Endothelial cell of umbilical vein (primary cell): Measurements from ENCODE around the gene FBXO24. TPM values are rescaled to one million over a fixed set of nuclear protein-coding genes. Genes with fewer than 3 reads are reported as not detected.

Source experiments
- BruUV-seq: library from RNA; stranded (reverse); fragments of 400-500 nt; replicated peaks from 2 replicates; lab custom pipeline; 2021; lab: Mats Ljungman, UMichigan
- CTCF ChIA-PET: fragments of 300-600, 350-600 bp; sonication (Branson Sonifier 250); formaldehyde crosslinking; loops from one replicate; lab custom pipeline; 2021; ENCODE audit warnings: antibody characterized with exemption, inconsistent platforms; lab: Charles Lee
- POLR2A ChIA-PET: fragments of 300-600, 350-600 bp; sonication (Branson Sonifier 250); formaldehyde crosslinking; loops from one replicate; lab custom pipeline; 2021; ENCODE audit warnings: antibody characterized with exemption, inconsistent platforms; lab: Charles Lee
- DNase-seq: peaks from one replicate; pipeline ENCODE4 v3.0.0-alpha.2; 2011; ENCODE audit warnings: low read depth, low spot score
- FAIRE-seq: peaks from 2 replicates; lab custom pipeline; 2011; peaks lifted over from hg19 to GRCh38; lab: Jason Lieb, UNC
- H2AFZ ChIP-seq: 2 replicates; pipeline ENCODE4 v1.6.0; 2012; ENCODE audit warnings: low read depth, low read length, control low read depth, inconsistent platforms
- H3K27ac ChIP-seq: 2 replicates; pipeline ENCODE4 v1.5.1; 2011; ENCODE audit warnings: low read depth, mild to moderate bottlenecking, control low read depth, low read length, moderate library complexity; ENCODE audit not compliant: insufficient read depth
- H3K27me3 ChIP-seq, 2 experiments: 2 replicates each; pipeline versions ENCODE4 v1.6.0 to v1.6.1; 2011; ENCODE audit warnings: low read length in 2 of 2, mixed read lengths in 1 of 2; ENCODE audit not compliant: control insufficient read depth in 2 of 2, insufficient read depth in 2 of 2
- H3K36me3 ChIP-seq, 2 experiments: 2 replicates in 1 of 2; 3 replicates in 1 of 2; pipeline ENCODE4 v1.5.1; 2011; ENCODE audit warnings: low read length in 2 of 2, mild to moderate bottlenecking in 1 of 2, moderate library complexity in 1 of 2; ENCODE audit not compliant: control insufficient read depth in 2 of 2, insufficient read depth in 2 of 2; ENCODE audit errors: extremely low read depth in 1 of 2
- H3K4me1 ChIP-seq: 3 replicates; pipeline ENCODE4 v1.5.1; 2011; ENCODE audit warnings: mild to moderate bottlenecking, low read length; ENCODE audit not compliant: control insufficient read depth, insufficient read depth; ENCODE audit errors: extremely low read depth
- H3K4me2 ChIP-seq: 2 replicates; pipeline ENCODE4 v1.6.1; 2011; ENCODE audit warnings: low read length, control low read depth, mixed read lengths; ENCODE audit not compliant: insufficient read depth
- H3K4me3 ChIP-seq, 3 experiments: fragments of 200-600 bp in 1 of 3; sonication (generic), shearing (Covaris generic) in 1 of 3; replicated peaks in 1 of 3; 2 replicates each; pipeline ENCODE4 v1.5.1; 2011 to 2016; ENCODE audit warnings: control low read depth in 3 of 3, low read length in 3 of 3, mild to moderate bottlenecking in 2 of 3, inconsistent platforms in 1 of 3, low read depth in 1 of 3, moderate library complexity in 1 of 3; ENCODE audit not compliant: insufficient read depth in 1 of 3
- H3K79me2 ChIP-seq: 2 replicates; pipeline ENCODE4 v1.6.0; 2012; ENCODE audit warnings: low read length, inconsistent platforms; ENCODE audit not compliant: control insufficient read depth, insufficient read depth
- H3K9ac ChIP-seq: replicated peaks from 2 replicates; pipeline ENCODE3; 2011; ENCODE audit warnings: low read length, control low read depth; ENCODE audit not compliant: insufficient read depth; ENCODE audit errors: extremely low read depth
- H3K9me1 ChIP-seq: replicated peaks from 3 replicates; pipeline ENCODE4 v1.6.0; 2011; ENCODE audit warnings: mild to moderate bottlenecking, low read length; ENCODE audit not compliant: control insufficient read depth, insufficient read depth; ENCODE audit errors: extremely low read depth
- H3K9me3 ChIP-seq: replicated peaks from 2 replicates; pipeline ENCODE4 v1.5.1; 2012; ENCODE audit warnings: low read length, inconsistent platforms; ENCODE audit not compliant: control insufficient read depth, insufficient read depth
- H4K20me1 ChIP-seq: replicated peaks from 2 replicates; pipeline ENCODE3; 2011; ENCODE audit warnings: mild to moderate bottlenecking, low read length; ENCODE audit not compliant: control insufficient read depth, insufficient read depth; ENCODE audit errors: extremely low read depth
- EZH2 ChIP-seq: IDR thresholded peaks from 2 replicates; pipeline ENCODE4 v1.6.1; 2012; ENCODE audit warnings: borderline replicate concordance, low read depth, mild to moderate bottlenecking, moderate library complexity, low read length, inconsistent platforms; ENCODE audit not compliant: severe bottlenecking
- FOS ChIP-seq: IDR thresholded peaks from 2 replicates; pipeline ENCODE4 v1.6.1; 2011; ENCODE audit warnings: mild to moderate bottlenecking, low read length, moderate library complexity, borderline replicate concordance; ENCODE audit not compliant: insufficient read depth
- GATA2 ChIP-seq: IDR thresholded peaks from 2 replicates; pipeline ENCODE4 v1.7.0; 2011; ENCODE audit warnings: low read depth, mild to moderate bottlenecking, moderate library complexity, mixed read lengths, low read length; ENCODE audit not compliant: insufficient read length, insufficient read depth
- JUN ChIP-seq: IDR thresholded peaks from 2 replicates; pipeline ENCODE4 v1.6.1; 2011; ENCODE audit warnings: borderline replicate concordance, low read depth; ENCODE audit not compliant: insufficient read length, insufficient read depth
- MYC ChIP-seq: IDR thresholded peaks from one replicate; pipeline ENCODE4 v1.6.1; 2011; ENCODE audit warnings: mild to moderate bottlenecking, low read depth, low read length
- POLR2A ChIP-seq: IDR thresholded peaks from 2 replicates; pipeline ENCODE4 v1.6.1; 2012; ENCODE audit warnings: low read depth, mild to moderate bottlenecking, control low read depth, low read length
- POLR2AphosphoS5 ChIP-seq: IDR thresholded peaks from 2 replicates; pipeline ENCODE4 v1.6.1; 2012; ENCODE audit warnings: low read depth, mild to moderate bottlenecking, control low read depth, low read length, moderate library complexity; ENCODE audit not compliant: insufficient read depth
- dilution Hi-C: fragments of 300-500 bp; cut with MboI; formaldehyde crosslinking; loops from one replicate; pipeline ENCODE4 v1.15.0; 2019; ENCODE audit warnings: low sequenced_read_pairs; ENCODE audit not compliant: extremely low pct_ligation_motif_present
- intact Hi-C: fragments of 100-400 bp; cut with micrococcal nuclease; formaldehyde crosslinking; loops from one replicate; pipeline ENCODE4 v1.10.0; 2022
- polyA plus RNA-seq, 4 experiments: library from polyadenylated mRNA; depleted of rRNA in 3 of 4; stranded (reverse) in 3 of 4; unstranded in 1 of 4; fragments of >200 nt; gene quantifications; 2 replicates each; pipeline versions ENCODE4 v1.2.1 to v1.2.3, GENCODE V29; 2011 to 2012; ENCODE audit warnings: missing spikeins in 1 of 4
- total RNA-seq: library from RNA; stranded (reverse); gene quantifications from 2 replicates; pipeline ENCODE4 v1.2.3, GENCODE V29; 2021
- TF ChIP-seq, protein P1 (sequence below), 2 donors: IDR thresholded peaks; 1 replicate in 1 of 2; 2 replicates in 1 of 2; pipeline ENCODE4 v1.5.1; 2011; ENCODE audit warnings: low read length in 2 of 2, mild to moderate bottlenecking in 2 of 2, moderate library complexity in 2 of 2, control low read depth in 1 of 2, inconsistent platforms in 1 of 2, low read depth in 1 of 2; ENCODE audit not compliant: insufficient read depth in 1 of 2; ENCODE audit errors: extremely low read depth in 1 of 2
- TF ChIP-seq, protein P2 (sequence below): IDR thresholded peaks from 2 replicates; pipeline ENCODE4 v1.6.1; 2011; ENCODE audit not compliant: insufficient read depth, insufficient read length

FBXO24 gene
- total and polyA plus RNA-seq, 2 donors (not counting 3 experiments of a cell fraction or from before 2014, with no cell fraction given) = 0.37 to 0.38 TPM

DNA sequence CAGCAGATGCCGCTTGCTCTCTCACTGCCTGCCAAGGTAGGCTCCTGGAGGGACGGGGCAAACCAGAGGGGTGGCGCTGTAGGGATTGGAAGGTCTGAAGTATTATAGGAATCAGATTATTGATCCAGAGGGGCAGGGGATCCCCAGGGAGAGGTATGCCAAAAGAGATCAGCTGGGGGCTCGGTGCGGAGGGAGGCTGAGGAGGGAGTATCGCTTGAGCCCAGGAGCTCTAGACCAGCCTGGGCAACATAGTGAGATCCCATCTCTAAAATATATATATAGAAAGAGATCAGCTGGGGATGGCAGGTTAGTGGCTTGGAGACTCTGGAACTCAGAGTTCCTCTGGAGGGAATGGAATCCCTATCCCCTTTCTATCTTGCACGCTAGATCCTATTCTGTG lies 9.1 kb downstream of the FBXO24 start:
- no peaks in the 10 kb centered on the region for H3K9me1 ChIP-seq
- intact Hi-C loops = no loop called here
- H2AFZ ChIP-seq = no peak overlapping the region
- H3K4me1 ChIP-seq = no peaks in the 10 kb centered on the region
- no peak overlapping the region for H3K4me3 ChIP-seq
- BruUV-seq = no TSS peak
- H3K79me2 ChIP-seq = no peaks in the 10 kb centered on the region
- no peak overlapping the region for H3K9ac ChIP-seq
- peaks cover 0 to 2% of the 10 kb centered on the region in 2 experiments for H3K27me3 ChIP-seq
- H3K36me3 ChIP-seq = no peaks in the 10 kb centered on the region
- no peaks in the 10 kb centered on the region for H4K20me1 ChIP-seq
- H3K4me2 ChIP-seq = no peak overlapping the region
- CTCF ChIA-PET = no interaction called here
- no peaks in the 10 kb centered on the region for H3K9me3 ChIP-seq
- dilution Hi-C loops = no loop called here
- no peak overlapping the region for H3K27ac ChIP-seq
- TF ChIP-seq GATA2 = no peak
- no peak for TF ChIP-seq FOS
- TF ChIP-seq POLR2AphosphoS5 = no peak
- no peak for TF ChIP-seq EZH2
- TF ChIP-seq, protein P1, sequence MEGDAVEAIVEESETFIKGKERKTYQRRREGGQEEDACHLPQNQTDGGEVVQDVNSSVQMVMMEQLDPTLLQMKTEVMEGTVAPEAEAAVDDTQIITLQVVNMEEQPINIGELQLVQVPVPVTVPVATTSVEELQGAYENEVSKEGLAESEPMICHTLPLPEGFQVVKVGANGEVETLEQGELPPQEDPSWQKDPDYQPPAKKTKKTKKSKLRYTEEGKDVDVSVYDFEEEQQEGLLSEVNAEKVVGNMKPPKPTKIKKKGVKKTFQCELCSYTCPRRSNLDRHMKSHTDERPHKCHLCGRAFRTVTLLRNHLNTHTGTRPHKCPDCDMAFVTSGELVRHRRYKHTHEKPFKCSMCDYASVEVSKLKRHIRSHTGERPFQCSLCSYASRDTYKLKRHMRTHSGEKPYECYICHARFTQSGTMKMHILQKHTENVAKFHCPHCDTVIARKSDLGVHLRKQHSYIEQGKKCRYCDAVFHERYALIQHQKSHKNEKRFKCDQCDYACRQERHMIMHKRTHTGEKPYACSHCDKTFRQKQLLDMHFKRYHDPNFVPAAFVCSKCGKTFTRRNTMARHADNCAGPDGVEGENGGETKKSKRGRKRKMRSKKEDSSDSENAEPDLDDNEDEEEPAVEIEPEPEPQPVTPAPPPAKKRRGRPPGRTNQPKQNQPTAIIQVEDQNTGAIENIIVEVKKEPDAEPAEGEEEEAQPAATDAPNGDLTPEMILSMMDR (IDR thresholded peaks at IDR 0.05; ENCODE audit: extremely low read depth in 1 of 2, insufficient read depth in 1 of 2, low read depth in 1 of 2, low read length in 2 of 2) = no peak
- TF ChIP-seq, protein P2, sequence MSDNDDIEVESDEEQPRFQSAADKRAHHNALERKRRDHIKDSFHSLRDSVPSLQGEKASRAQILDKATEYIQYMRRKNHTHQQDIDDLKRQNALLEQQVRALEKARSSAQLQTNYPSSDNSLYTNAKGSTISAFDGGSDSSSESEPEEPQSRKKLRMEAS = no peak
- no peak for TF ChIP-seq MYC
- TF ChIP-seq POLR2A = no peak
- TF ChIP-seq JUN = no peak
- DNase-seq (no peak), FAIRE-seq (no peak)
- POLR2A ChIA-PET = interaction anchor here (0.6 kb wide), 1 partner anchor 9 kb away, joined by 5 read pairs; no protein-coding TSS in a partner anchor
